DMS153 treated with DMSO at 0.1 percent for 48 hours (cell line): ENCODE measurements around the gene SPOUT1.

Source experiments
- DNase-seq: peaks from one replicate; lab custom pipeline; 2025; ENCODE audit not compliant: unreplicated experiment; lab: John Stamatoyannopoulos, UW

The SPOUT1 gene

GRCh38 chr9:128838338-128838737 is 8.7 kb upstream of the SPOUT1 start:
- no peak for DNase-seq

DNA sequence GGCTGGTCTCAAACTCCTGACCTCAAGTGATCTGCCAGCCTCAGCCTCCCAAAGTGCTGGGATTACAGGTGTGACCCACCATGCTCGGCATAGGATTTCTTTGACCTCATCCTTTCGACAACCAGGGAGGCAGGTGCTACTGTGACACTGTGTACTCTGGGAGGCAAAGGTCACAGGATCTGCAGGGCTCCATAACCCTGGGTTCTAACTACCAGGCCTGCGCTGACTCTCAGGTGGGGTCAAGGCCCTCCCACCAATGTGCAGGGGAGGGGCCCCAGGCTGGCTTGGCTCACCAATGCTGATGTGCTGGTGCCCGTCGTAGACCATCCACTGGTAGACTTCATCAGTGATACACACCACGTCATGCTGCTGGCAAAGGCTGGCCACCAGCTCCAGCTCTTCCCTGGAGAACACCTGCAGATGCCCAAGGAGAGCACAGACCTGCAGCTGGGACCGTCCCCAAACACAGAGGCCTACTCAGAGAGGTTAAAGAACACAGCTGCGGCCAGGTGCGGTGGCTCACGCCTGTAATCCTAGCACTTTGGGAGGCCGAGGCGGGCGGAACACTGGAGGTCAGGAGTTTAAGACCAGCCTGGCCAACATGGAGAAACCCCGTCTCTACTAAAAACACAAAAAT is 7.0 kb upstream of the SPOUT1 start:
- DNase-seq, result no peak

DNA sequence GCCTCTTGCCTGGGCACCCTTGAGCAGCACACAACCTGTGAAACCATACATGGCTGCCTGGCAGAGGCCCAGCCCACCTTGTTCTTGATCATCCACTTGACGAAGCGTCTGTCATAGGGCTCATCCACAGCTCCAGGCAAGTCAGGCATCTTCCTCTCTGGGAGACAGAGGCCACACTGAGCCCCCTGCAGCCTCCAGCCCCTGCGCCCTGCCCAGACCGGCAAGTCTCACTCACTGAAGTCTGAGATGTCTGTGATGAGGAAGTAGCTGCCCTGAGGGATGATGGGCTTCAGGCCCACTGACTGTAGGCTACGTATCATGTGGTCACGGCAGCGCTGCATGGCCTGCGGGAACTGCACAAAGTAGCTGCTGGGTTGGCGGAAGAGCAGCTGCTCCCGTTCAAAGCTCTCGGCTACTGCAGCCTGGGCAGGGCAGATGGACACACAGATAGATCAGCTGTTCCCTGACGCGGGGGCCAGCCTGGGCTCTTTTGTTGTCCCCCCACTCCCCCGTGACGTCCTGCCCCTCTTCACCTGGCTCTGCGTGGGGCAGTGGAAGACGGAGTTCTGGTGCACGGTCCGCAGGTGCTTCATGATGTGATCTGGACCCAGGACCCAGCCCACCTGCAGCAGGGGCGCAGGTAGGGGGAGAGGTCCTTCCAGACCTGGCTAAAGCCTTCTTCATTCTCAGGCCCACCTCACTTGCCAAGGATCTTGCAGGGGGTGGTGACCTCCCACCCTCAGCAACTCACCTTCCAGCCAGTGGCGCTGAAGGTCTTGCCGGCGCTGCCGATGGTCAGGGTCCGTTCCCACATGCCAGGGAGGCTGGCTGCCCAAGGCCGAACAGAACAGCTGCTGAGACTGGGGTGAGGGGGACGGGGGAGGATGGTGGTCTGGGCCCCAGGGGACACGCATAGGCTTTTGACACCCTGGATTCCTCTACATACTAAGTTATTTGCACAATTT is 5.9 kb upstream of the SPOUT1 start:
- no peak for DNase-seq

GRCh38 chr9:128833696-128834095 is 4.1 kb upstream of the SPOUT1 start:
- DNase-seq, result no peak

GRCh38 chr9:128828719-128829452 is 708 bp downstream of the SPOUT1 start:
- DNase-seq, result no peak

- no peak for DNase-seq
These were observed 1.3 kb downstream of the SPOUT1 start for GRCh38 chr9:128828267-128828666.

DNA sequence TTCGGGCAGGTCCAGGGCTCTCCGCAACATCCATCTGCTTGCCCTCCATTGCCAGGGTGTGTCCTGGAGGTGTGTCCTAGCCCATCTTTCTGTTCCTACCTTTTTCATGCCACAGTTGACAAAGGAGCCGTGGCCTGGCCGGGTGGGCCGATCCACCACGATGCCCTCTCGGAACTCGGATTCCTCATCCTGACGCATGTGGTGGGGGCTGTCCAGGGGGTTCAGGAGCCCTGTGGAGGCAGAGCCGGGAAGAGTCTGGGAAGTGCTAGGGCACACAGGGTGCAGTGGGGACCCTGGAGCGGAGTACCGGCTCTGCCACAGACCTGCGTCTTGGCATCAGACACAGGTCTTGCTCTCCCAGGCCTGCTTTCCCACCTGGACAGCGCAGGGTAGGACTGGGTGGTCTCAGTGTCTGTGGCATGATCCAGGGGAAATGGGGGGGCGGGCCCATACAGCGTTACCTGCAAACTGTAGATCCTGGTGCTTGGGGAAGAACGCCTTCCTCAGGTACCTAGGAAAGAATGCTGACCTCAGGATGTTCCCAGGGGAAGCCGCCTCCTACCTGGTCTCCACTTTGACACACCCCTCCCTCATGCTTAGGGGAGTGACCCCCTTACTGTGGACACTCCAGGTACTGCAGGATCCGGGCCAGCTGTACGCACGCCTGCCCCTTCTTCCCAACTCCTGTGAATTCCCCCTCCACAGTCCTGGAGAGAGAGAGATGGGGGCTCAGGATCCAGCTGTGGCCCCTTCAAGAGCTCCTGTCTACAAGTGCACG is 3.5 kb downstream of the SPOUT1 start:
- DNase-seq, result no peak

GRCh38 chr9:128824911-128825310 is 4.7 kb downstream of the SPOUT1 start:
- no peak for DNase-seq

GRCh38 chr9:128823903-128824406 is 5.6 kb downstream of the SPOUT1 start:
- no peak for DNase-seq

- no peak for DNase-seq
These were observed 6.2 kb downstream of the SPOUT1 start for GRCh38 chr9:128823362-128823902.

DNA sequence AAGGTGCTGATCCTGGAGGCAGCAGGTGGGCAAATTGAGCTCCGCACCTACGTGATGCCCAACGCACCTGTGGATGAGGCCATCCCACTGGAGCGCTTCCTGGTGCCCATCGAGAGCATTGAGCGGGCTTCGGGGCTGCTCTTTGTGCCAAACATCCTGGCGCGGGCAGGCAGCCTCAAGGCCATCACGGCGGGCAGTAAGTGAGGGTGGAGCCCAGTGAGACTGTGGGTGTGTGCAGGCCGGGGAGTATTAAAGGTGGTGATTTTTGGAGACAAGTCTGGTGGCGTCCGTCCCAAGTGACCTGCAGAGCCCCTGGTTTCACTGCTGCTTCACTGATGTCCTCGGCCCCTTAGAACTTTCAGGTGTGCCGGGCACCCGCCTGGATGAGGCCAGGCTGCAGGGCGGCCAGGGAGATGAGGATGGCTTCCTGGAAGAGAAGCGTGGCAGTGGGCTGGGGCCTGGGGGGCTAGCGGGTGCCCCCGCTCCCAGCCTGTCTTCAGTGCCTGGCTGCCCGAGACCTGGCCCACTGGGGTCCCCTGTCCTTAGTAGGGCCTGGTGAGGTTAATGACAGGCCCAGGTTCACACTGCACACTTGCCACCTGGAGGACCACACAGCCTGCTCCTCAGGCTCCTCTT is 7.1 kb downstream of the SPOUT1 start:
- no peak for DNase-seq

GRCh38 chr9:128821584-128822406 is 7.8 kb downstream of the SPOUT1 start:
- DNase-seq, result no peak

DNA sequence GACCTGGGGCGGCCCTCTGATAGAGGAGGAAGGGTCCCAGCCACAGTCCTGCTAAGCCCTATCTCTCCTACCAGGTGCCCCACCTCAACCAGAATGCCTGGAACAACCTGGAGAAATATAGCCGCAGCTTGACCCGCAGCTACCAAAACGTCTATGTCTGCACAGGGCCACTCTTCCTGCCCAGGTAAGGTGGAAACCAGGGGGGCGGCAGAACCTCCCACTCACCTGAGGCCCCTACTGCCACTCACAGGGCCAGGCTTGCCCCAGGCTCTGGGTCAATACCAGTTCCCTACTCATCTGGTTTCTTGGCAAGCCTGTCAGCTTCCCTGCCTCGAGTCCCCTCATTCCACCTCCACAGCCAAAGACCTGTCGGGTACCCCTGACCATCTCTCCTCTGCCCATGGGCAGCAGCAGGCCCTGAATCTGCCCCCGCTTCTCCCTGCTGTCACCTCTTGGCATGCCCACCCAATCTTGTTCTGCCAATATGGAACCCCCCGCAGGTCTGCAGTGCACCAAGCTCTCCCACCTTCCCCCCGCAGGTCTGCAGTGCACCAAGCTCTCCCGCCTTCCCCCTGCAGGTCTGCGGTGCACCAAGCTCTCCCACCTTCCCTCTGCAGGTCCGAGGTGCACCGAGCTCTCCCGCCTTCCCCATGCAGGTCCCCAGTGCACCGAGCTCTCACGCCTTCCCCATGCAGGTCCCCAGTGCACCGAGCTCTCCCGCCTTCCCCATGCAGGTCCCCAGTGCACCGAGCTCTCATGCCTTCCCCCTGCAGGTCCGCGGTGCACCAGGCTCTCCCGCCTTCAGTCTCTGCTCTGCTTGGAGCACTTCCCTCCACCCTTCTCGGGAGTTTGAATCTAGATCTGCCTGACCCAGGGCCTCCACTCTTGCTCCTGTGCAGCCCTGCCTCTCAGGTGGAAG is 8.7 kb downstream of the SPOUT1 start:
- no peak for DNase-seq

- peak; percentile 23 for DNase-seq
These were observed 9.6 kb downstream of the SPOUT1 start for GRCh38 chr9:128819716-128820664.

- no peak for DNase-seq
These were observed 10.5 kb downstream of the SPOUT1 start for GRCh38 chr9:128818839-128819715.
